ENCODE measurements around the gene C13orf42. TPM values are rescaled to one million over a fixed set of nuclear protein-coding genes. Genes with fewer than 3 reads are reported as not detected.

The C13orf42 gene
- total and polyA plus RNA-seq, 2 donors from 2014 or later = 0.24 TPM; not detected in 1

DNA sequence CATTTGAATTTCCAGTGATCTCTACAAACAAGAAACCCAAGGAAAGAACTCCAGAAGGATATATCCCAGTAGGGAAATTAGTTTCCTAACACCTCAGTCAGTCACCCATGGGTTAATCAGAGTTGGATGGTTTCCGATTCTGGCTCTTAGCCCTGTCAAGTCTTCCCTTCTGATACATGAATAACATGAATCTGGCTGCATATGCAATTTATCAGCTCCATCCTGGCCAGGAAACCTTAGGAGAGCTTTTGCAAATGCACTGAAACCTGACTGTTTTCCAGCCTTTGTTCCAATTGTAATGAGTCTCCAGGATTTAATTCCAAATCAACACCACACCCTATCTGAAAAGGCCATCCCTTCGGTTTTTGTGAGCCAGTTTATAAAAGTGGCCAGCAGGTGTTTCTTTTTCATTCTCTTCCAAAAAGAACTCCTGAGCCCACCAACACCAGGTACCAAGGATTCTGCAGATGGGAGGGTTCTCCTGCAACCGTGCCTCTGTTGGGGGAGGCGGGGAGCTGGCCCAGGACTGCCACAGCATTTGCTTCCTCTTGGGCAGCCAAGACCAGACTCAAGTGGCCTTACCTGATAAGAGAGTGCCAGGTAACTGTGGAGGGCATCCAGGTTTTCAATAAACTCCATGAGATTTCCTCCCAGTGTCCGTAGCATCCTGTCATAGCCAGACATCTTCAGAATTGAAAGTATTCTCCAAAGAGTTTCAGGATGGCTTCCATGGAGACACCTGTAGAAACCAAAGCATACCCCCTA lies 77.5 kb downstream of the C13orf42 start:
- no peaks in the 10 kb centered on the region for H3K9me3 ChIP-seq (ENCODE audit: control insufficient read depth in 2 of 3, insufficient read depth in 1 of 3, low read length in 3 of 3)
- H3K27me3 ChIP-seq (ENCODE audit: control insufficient read depth, insufficient read depth, low read length) = no peaks in the 10 kb centered on the region
- H3K4me1 ChIP-seq (ENCODE audit: control insufficient read depth in 2 of 3, insufficient read depth in 2 of 3, low read depth in 1 of 3, low read length in 3 of 3) = no peaks in the 10 kb centered on the region
- no peak overlapping the region for H3K9ac ChIP-seq (ENCODE audit: low read length in 3 of 3)
- H3K36me3 ChIP-seq (ENCODE audit: control insufficient read depth in 2 of 3, insufficient read depth in 3 of 3, low read length in 3 of 3) = no peaks in the 10 kb centered on the region
- H3K27ac ChIP-seq (ENCODE audit: low read depth in 2 of 2, low read length in 2 of 2) = no peak overlapping the region
- TF ChIP-seq, protein P1, sequence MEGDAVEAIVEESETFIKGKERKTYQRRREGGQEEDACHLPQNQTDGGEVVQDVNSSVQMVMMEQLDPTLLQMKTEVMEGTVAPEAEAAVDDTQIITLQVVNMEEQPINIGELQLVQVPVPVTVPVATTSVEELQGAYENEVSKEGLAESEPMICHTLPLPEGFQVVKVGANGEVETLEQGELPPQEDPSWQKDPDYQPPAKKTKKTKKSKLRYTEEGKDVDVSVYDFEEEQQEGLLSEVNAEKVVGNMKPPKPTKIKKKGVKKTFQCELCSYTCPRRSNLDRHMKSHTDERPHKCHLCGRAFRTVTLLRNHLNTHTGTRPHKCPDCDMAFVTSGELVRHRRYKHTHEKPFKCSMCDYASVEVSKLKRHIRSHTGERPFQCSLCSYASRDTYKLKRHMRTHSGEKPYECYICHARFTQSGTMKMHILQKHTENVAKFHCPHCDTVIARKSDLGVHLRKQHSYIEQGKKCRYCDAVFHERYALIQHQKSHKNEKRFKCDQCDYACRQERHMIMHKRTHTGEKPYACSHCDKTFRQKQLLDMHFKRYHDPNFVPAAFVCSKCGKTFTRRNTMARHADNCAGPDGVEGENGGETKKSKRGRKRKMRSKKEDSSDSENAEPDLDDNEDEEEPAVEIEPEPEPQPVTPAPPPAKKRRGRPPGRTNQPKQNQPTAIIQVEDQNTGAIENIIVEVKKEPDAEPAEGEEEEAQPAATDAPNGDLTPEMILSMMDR (IDR thresholded peaks at IDR 0.05; ENCODE audit: borderline replicate concordance, extremely low read depth, insufficient read depth) = no peak
- DNase-seq (no peak), FAIRE-seq (no peak)
- H3K4me3 ChIP-seq (ENCODE audit: low read length in 3 of 3) = no peak overlapping the region
- intact Hi-C loops (cut with DNase I) = no loop called here

DNA sequence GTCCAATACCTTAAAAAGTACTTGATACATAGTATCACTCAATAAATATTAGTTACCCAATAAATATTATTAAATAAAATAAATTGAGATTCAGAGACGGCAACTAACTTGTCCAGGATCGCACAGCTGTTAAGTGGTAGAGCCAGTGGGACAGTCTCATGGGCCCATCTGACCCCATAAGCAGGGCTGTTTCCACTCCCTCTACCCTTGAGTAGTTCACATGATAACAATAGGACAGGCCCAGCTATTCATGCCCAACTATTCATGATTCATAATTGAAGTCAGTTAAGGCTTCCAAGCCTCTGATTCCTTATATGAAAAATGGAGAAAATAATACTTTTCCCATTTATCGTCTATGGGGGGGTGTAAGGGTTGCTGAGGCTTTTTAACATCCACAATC lies 78.2 kb downstream of the C13orf42 start:
- Histone ChIP-seq H3K4me3 (ENCODE audit: low read length in 3 of 3) (no peak overlapping the region), H3K27ac (ENCODE audit: low read depth in 2 of 2, low read length in 2 of 2) (no peak overlapping the region), H3K27me3 (ENCODE audit: control insufficient read depth, insufficient read depth, low read length) (no peaks in the 10 kb centered on the region), H3K36me3 (ENCODE audit: control insufficient read depth in 2 of 3, insufficient read depth in 3 of 3, low read length in 3 of 3) (no peaks in the 10 kb centered on the region), H3K9me3 (ENCODE audit: control insufficient read depth in 2 of 3, insufficient read depth in 1 of 3, low read length in 3 of 3) (no peaks in the 10 kb centered on the region), H3K9ac (ENCODE audit: low read length in 3 of 3) (no peak overlapping the region), H3K4me1 (ENCODE audit: control insufficient read depth in 2 of 3, insufficient read depth in 2 of 3, low read depth in 1 of 3, low read length in 3 of 3) (no peaks in the 10 kb centered on the region)
- intact Hi-C loops (cut with DNase I) = no loop called here
- DNase-seq (no peak), FAIRE-seq (no peak)
- TF ChIP-seq, protein P1 (IDR thresholded peaks at IDR 0.05; ENCODE audit: borderline replicate concordance, extremely low read depth, insufficient read depth) = no peak

Other genes starting within 250 kb of the C13orf42 start
- gene RNASEH2B, start 201.5 kb downstream of the C13orf42 start, total RNA-seq = 37.7 TPM
- 32.5 TPM for gene RNASEH2B, start 201.5 kb downstream of the C13orf42 start, polyA plus RNA-seq (ENCODE audit: insufficient read depth, low read depth, low replicate concordance)
- gene FAM124A, start 111.1 kb upstream of the C13orf42 start, total RNA-seq = 3.5 TPM
- gene FAM124A, start 111.1 kb upstream of the C13orf42 start, polyA plus RNA-seq (ENCODE audit: insufficient read depth, low read depth, low replicate concordance) = 7.7 TPM
- not detected for gene SERPINE3, start 228.4 kb upstream of the C13orf42 start, total RNA-seq
- not detected for gene SERPINE3, start 228.4 kb upstream of the C13orf42 start, polyA plus RNA-seq (ENCODE audit: insufficient read depth, low read depth, low replicate concordance)

Data from kidney (tissue), 14 donors.